NK-92 (cell line): ENCODE data around the gene SCP2.
"Not testable (repeated sequence)": the region's sequence is repeated elsewhere in the genome, so short reads cannot be mapped to it uniquely, and the experiment has no call there.

Experiments used
- DNase-seq: peaks from one replicate; lab custom pipeline; 2025; ENCODE audit not compliant: unreplicated experiment; lab: John Stamatoyannopoulos, UW

The SCP2 gene

DNA sequence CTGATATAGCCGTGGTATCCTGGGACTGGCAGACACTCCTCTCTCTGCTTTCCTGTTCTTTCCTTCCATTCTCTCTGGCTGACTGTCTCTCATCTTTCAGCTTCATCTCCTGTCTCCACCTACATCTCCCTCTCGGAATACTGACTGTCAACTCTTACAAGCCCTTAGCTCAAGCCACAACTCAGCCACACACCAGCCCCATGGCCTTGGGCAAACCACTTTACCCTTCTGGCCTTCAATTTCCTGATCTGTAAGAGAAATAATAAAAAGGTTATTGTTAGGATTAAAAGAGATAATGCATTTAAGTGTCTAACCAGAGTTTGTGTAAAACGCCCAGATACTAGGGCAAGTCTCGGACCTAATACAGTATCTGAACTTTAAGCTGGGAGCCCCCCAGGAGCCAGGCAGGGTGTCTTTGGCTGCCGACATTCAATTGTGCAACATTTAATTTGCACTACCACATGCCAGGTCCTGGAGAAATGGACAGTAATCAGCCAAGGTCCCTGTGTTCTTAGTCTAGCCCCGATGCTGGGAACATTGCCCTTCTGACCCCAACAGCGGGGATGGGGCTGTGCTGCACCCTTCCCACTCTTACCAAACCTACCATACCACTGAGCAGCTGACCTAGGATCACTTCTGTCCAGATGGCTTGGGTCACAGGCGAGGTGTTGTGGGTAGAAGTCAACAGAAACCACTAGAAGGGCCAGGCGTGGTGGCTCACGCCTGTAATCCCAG, 10.7 kb upstream of the SCP2 start:
- no peak for DNase-seq

- DNase-seq: no peak
Observed at GRCh38 chr1:52917156-52917555, 9.9 kb upstream of the SCP2 start.

DNA sequence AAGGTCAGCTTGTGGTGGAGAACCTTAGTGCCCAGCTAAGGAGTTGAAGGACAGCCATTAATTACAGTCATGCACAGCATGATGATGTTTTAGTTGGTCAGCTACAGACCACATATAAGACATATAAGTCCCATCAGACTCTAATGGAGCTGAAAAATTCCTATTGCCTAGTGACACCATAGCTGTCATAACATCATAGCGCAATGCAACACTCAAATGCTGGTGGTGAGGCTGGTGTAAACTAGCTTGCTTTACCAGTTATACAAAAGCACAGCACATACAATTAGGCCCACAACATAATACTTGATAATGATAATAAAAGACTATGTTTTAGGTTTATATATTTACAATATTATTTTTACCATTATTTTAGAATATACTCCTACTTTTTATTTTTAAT, 9.5 kb upstream of the SCP2 start:
- DNase-seq: no peak

GRCh38 chr1:52918201-52918600, 8.9 kb upstream of the SCP2 start:
- DNase-seq: no peak

- no peak for DNase-seq
Observed at GRCh38 chr1:52919051-52919722, 7.9 kb upstream of the SCP2 start.

DNA sequence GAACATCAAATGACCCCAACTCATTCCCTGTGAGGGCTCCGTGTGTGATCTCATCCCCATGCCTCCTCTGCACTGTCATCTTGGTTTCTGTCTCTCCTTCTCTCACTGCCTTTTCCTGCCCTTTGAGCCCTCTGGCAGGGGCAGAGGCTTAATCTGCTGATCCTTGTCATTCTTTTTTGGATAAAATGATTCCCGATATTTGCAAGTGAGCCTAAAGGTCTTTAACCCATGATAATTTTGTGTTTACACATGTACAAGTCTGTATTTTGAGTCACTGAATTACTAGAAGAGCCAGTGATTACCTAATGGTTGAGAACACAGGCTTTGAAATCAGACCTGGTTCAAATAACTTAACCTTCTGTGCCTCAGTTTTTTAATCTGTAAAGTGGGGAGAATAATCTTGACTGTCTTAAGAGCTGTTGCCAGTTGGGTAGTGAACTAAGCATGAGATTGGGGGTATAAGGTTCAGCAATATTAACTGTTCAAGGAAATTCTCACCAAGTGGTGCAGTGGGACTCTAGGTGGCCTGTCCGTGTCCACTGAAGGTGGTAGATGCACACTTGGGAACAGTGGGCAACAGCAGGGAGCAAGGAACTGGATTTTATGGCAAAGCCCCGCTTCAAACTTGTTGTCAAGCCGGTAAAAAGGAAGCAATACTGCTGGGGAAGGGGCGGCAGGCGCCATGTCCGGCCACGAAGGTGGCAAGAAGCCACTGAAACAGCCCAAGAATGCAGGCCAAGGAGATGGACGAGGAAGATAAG, 7.2 kb upstream of the SCP2 start:
- DNase-seq: no peak

- DNase-seq: no peak
Observed at GRCh38 chr1:52920791-52921291, 6.2 kb upstream of the SCP2 start.

DNA sequence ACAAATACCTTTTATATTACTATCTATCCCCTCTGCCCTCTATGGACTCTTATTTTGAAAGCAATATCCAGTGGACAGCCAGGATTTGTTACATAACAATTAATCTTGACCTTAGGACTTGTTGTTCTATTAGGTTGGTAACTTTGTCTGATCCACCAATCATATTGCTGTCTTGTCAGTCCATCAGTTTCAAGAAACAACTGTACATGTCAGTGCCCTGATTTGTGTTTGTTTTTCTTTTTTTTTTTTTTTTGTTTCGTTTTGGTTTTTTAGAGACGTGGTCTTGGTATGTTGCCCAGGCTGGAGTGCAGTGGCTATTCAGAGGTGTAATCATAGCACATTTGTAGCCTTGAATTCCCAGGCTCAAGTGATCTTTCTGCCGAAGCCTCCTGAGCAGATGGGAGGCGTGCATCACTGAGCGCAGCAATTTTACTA, 1.5 kb upstream of the SCP2 start:
- DNase-seq: no peak

- DNase-seq: no peak
Observed at GRCh38 chr1:52926864-52927211, 238 bp upstream of the SCP2 start.

DNA sequence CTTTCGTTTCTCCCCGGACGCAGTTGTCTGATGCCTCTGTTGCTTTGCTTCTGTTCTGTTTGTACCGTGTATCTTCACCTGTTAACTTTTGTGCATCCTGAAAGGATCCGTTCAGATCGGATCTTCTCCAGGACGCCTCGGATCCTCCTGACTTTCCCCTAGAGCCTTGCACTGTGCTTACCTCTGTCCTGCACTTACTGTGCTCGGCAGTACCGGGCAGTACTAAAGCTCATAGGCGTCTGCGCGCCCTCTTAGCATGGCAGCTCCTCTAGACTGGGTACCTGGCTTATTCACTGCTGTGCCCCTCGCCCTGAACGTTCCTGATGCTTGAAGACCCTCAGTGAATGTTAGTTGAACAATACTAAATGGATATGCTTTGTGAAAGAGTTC, 934 bp downstream of the SCP2 start:
- no peak for DNase-seq

DNA sequence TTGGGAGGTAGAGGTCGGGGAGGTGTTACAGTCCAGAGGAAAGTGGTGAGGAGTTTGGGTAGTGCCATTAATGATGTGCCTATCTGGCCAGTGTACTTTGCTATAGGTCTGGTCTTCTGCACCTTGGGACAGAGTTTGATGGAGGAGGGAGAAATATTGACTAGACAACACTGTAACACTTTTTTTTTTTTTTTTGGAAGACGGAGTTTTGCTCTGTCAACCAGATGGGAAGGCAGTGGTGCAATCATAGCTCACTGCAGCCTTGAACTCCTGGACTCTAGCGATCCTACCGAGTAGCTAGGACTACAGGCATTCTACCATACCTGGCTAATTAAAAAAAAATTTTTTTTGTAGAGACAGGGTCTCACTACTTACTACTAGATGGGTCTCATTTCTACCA, 1.9 kb downstream of the SCP2 start:
- no peak for DNase-seq

GRCh38 chr1:52937433-52938182, 10.5 kb downstream of the SCP2 start:
- DNase-seq: no peak

- no peak for DNase-seq
Observed at GRCh38 chr1:52938183-52938451, 11.0 kb downstream of the SCP2 start.

DNA sequence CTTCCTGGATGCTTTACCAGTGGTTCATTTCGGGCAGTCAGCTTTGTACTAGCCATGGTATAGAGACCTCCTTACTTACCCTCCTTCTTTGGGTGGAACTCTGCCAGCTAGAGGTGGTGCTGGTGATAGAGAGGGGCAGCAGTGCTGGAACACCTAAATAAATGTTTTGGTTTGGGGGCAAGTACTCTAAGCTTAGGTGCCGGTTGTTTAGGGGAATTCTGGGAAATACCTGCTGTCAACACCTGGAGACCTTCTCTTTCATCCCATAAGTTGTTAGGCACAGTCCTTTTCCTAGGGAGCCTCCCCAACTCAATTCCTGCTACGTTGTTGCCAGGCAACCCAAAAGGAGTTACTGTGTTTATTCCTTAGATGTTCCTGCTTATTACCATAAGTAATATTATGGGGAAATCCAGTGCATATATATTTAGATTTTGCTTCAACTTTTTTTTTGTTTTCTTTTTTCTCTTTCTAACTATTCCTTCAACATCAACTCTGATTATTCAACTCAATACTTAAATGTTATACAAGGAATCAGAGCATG, 16.9 kb downstream of the SCP2 start:
- DNase-seq: no peak

DNA sequence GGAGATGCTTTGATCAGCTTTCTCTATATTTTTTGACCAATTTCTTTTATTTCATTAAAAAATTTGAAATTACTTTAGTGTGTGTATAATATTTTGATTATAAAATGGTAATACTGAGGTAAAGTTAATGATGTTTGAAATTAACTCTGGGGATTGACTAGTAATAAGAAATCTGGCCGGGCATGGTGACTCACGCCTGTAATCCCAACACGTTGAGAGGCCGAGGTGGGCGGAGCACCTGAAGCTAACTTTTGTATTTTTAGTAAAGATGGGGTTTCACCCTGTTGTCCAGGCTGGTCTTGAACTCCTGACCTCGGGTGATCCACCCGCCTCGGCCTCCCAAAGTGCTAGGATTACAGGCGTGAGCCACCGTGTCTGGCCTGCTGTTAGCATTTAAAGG, 17.5 kb downstream of the SCP2 start:
- no peak for DNase-seq

- no peak for DNase-seq
Observed at GRCh38 chr1:52947490-52947889, 20.4 kb downstream of the SCP2 start.

GRCh38 chr1:52949602-52950001, 22.5 kb downstream of the SCP2 start:
- not testable (repeated sequence) for DNase-seq

DNA sequence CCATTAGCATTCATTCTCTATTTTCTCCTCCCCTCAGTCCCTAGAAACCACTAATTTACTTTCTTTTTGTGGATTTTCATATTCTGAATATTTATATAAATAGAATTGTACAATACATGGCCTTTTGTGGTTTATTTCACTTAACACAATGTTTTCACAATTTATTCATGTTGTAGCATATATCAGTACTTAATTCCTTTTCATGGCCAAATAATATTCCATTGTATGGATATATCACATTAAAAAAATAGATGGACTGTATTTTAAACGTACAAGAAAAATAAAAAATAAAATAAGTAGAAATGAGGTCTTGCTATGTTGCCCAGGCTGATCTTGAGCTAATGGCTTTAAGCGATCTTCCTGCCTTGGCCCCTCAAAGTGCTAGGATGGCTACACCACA, 25.0 kb downstream of the SCP2 start:
- DNase-seq: no peak

- no peak for DNase-seq
Observed at GRCh38 chr1:52955129-52955970, 28.3 kb downstream of the SCP2 start.

DNA sequence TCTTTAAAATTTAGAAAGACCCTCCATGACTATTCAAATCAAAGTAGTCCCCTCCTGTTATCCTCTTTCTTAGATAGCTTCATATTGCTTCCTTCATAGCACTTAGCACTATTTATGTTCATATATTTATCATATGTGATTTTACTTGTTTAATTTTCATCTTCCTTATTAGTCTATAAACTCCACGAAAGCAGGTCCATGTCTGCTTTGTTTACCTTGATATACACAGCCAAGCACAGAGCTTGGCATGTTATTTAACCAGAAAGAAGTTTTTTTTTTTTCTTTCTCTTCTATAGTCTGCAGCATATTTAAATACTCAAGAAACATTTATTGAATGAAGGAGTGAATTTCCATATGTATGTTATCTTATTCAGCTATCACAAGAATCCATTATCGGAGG, 36.0 kb downstream of the SCP2 start:
- no peak for DNase-seq
